NCI-H526 treated with DMSO at 0.1 percent for 48 hours (cell line): ENCODE results near the gene CCL4L2.
"Not testable (repeated sequence)": the region's sequence is repeated elsewhere in the genome, so short reads cannot be mapped to it uniquely, and the experiment has no call there.

ENCODE experiments used
- DNase-seq: peaks from one replicate; lab custom pipeline; 2025; lab: John Stamatoyannopoulos, UW

CCL4L2 gene

DNA sequence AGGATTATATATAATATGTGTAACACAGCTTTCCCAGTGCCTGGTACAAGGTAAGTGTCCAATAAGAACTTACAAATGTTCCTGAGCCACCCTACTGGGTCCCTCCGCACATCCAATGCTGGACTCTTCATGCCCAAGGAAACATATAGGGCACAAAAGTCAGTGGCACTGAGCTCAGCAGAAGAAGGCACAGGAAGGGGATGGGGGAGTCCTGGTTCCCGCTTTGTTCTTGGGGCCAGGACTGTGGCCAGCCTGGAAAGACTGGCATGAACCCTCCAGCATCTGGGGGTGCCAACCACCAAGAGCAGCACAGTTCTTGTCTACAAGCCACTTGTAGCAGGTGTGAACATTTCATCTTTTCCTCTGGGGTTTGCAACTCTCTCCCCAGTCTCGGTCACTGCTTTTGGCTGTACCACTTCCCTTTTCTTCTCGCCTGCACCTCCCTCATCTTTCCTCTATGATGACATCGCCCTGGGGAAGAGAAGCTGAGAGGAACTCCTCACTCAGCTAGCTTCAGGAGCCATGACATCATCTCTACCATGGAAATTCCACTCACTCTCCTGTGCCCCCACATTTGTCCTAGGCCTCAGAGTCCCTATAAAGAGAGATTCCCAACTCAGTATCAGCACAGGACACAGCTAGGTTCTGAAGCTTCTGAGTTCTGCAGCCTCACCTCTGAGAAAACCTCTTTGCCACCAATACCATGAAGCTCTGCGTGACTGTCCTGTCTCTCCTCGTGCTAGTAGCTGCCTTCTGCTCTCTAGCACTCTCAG, at the start of gene CCL4L2:
Gene CCL4L2, plus strand, starts transcription at position 625 of the 773 bp plus-strand sequence.
- not testable (repeated sequence) for DNase-seq

DNA sequence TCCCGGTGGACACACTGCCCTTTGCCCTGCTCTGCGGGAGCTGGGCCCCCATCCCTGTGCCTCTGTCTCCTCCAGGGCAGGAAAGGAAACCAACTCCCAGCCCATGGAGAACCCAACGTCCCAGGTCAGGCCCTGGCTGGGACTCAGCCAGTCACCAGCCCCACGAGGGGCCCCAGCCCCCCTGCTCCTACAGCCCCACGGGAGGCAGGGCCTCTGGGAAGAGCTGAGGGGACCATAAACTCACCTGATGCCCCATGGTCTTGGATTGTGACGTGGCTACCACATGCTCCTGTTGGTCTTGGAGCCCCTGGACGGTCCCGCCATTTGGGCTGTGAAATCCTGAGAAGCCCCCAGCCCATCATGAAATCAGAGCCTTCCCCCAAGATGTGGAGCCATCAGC, 42.0 kb upstream of the CCL4L2 start:
- not testable (repeated sequence) for DNase-seq

DNA sequence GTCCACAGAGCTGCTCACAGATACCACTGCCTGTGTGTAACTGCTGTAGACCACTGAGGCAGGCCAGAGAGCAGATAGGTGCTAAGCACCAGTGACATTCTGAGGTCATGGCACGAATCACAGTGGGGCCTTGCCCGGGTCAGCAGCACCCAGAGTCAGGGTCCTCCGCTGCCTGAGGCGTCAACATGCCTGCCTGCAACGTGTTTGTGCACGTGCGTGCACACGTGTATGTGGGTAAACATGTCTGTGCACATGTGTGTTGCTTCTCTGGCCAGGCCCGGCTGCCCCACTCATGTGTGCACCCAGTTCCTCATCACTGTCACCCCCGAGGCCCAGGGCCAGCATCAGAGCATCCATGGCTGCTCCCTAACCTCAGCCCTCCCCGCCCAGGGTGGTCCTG, 34.3 kb upstream of the CCL4L2 start, which contains the start of gene TBC1D3B:
Gene TBC1D3B, minus strand, starts transcription at position 101 of the 400 bp plus-strand sequence. CDS start 1,586 bp downstream, outside the sequence.
- not testable (repeated sequence) for DNase-seq

DNA sequence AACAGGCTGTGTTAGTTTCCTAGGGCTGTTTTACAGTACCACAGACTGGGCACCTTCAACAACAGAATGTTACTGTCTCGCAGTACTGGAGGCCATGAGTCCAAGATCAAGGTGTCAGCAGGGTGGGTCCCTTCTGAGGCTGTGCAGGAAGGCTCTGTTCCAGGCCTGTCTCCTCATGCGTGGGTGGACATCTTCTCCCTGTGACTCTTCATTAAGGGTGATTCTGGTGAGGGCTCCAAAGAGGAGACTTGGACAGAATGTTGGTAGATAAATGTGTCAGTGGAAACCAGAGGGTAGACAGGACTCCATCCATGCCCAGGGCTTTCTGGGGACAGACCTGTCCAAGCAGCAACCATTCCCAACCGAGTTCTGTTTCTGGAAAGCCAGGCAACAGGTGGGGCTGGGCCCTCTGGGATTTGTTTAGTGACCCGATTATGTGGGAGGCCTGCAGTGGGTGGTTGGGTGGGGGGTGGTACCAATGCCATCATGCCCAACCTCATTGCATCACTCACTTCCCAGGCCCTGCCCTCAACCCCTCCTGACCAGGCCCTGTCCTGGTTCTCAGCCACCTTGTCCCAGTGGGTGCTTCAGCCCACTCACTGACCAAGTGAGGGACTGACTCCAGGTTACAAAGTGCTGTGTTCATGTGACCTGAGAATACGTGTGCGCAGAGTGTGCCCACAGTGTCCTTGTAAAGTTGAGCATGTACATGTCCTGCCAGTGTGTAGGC, 29.3 kb upstream of the CCL4L2 start:
- DNase-seq: not testable (repeated sequence)

DNA sequence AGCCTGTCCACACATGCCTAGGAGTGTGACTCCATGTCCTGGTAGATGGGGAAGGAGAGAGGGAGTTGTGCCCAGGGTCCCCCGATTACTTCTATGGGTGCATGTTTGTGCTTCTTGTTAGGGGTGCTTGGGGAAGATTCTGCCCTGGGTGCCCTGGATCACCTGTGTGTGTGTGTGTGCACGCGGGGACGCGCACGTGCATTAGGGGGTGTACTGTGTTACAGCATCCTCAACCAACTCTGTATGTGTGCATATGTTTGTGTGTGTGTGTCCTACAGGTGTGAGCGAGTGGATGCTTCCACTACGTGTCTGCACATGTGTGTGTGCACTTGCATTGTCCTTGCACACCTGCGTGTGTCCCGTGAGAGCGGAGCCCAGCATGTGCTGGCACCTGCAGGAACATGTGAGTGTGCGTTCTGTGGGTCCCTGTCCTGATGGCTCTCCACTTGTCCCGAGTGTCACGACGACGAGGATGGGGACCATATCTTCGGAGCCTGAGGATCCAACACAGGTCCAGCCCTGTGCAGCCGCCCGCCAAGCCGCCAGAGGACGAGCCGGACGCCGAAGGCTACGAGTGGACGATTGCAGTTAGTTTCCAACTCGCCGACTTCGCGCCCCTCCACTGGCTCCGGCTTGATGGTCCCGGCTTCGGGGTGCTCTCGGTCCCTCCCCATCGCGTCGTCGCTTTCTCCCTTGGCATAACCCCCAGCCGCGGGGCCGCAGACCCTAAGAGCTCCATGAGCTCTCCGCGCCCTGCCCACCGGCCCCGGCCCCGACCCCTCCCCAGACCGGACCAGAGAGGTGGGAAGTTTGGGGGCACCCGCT, 28.5 kb upstream of the CCL4L2 start:
- DNase-seq: no peak

DNA sequence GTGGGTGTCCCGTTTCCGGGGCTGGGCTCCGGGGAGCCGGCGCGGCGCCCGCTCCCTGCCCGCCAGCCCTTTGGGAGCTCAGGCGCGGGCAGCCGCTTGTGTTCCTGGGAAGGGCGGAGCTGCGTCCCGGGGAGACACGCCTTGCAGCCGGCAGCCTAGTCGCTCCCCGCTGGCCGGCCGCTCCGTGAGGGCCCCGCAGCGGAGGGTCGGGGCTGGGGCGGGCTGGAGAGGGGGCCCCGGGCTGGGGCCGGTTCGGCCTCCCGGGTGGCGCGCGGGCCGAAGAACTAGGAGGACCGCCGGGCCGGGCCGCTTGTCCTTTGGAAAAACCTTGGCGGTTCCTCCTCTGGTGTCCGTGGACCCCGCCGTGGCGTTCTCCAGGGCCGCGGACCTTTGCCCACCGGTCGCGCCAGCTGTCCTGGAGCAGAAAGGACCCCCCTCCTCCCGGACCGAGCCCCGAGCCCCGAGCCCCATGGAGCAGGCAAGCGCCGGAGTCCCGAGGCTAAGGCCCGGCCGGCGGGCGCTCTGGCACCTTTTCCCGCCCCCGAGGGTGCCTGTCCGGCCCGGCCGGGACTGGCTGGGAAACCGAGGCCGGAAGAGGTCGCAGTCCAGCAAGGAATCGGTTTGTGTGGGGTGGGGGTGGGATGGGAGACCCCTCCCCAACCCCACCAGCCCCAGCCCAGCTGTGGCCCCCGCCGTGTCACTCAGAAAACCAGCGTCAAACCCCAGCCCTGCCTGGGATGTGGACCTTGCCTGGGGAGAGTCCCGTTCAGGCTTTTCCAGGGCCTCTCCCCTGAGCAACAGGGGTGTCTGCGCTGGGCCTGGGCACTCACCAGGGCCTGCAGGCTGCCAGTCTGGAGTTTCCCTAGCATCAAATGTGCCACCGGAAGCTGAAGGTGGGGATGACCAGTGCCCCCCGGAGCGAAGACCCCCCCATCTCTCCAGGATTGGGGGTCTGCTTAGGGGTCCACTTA, 27.6 kb upstream of the CCL4L2 start:
- DNase-seq: peak; percentile 51

DNA sequence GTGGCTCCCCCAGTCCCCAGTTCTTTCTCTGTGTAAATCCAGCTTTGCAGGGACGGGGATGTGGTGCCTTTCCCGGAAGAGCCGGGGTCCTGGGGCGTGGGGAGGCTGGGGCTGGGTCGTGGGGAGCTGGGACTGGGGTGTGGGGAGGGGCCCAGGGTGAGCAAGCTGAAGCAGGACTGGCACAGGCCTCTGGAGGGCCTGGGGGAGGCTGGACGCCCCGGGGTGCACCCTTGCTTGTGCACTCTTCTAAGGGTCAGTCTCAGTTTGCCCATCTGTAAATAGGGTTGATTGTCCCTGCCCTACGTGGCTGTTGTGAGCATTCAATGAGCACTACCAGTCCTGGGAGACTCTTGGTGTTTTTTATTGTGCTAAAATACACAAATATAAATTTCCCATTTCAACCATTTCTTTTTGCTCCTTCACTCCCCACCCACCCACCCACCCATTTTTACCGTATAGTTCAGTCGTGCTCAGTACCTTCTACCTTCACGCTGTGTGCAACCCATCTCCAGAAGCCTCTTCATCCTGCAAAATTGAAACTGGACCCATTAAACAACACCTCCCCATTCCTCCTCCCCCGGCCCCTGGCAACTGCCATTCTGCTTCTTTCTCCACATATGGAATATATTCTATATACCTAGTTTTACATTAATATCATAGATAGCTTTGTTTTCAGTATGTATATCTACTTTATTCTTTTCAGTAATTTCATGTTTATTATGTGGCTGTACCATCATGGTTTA, 26.7 kb upstream of the CCL4L2 start:
- no peak for DNase-seq

DNA sequence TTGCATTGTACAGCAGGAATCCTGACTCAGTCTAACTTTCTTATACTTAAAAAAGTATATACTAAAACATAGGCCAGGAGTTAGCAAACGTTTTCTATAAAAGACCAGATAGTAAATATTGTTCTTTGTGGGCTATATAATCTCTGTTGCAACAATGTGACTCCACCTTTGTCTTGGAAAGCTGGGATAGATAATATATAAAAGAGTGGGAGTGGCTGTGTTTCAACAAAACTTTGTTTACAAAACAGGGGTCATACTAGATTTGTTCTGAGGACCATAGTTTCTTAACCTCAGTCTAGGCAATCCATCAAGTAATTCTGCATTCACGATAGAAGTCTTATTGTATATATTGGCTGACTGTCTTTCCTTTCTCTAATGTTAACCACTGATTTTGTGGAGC, 25.4 kb upstream of the CCL4L2 start:
- no peak for DNase-seq

DNA sequence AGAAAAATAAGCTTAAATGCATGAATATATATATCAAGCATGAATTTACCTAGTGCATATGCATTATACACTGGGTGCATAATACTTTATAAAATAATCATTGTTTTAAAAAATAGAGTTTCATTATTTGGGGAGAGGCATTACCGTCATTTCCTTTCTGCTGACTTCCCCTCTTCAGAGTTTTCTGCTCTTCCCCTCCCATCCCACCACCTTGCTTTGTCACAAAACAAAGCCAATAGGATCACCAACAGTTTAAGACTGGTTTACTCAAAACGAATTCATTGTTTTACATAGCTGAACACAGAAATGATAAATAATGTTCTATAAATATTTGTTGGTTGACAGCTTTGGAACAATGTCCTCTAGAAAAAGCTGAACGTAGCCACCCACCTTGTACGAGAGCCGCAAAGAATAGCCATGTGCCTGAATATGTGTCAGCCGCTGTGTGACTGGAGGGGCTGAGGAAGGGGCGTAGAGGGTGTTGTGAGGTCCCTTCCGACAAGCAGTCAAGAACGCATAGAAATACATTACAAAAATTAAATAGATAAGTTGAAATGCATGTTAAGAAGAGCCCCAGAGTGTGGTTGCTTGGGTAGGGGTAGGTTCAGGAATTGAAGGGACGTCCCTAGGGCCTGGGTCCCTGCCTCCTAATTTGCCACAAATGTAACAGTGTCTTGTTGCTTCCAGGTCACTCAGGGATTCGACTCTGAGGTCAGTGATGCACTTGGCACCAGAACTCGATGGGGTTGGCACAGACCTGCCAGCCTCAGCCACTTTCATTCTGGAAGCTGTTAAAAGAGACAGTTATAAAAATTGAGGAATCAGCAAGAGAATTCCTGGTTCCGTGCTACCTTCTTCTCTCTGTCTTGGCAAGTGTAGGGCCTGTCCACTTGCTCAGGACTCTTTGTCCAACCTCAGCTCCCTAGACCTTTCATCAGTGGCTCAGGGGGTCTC, 23.8 kb upstream of the CCL4L2 start:
- DNase-seq: not testable (repeated sequence)

DNA sequence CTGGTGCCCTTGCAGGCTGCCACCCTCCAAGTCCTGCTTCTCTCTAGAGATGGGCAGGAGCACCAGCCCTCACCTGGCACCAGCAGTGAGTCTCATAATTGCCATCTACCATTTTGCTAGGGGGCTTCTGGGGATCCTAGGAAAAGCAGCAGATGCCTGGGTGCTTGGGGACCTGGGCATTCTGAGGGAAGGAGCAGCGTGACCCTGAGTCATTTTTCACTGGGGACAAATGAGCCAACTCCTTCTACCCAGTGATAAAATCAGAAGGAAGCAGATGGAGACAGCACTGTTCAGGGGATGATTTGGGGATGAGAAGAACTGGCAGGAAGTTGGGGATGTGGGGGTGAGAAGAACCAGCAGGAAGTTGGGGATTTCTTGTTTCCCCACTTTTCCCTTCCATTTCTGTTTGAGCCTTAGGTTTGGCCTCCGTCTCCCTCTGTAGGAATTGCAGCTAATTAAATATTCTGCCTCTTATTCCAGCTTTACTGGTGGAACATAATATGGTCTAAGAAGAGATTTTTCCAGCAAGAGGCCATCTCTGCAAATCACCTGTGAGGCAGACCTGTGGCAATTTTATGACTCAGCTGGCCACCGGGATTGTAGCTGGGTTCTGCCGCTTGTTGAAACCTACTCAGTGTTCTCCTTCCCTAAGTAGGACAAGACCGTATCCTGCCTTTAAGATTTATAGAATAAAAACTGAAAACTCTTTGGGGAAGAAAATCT, 22.8 kb upstream of the CCL4L2 start:
- DNase-seq: not testable (repeated sequence)

DNA sequence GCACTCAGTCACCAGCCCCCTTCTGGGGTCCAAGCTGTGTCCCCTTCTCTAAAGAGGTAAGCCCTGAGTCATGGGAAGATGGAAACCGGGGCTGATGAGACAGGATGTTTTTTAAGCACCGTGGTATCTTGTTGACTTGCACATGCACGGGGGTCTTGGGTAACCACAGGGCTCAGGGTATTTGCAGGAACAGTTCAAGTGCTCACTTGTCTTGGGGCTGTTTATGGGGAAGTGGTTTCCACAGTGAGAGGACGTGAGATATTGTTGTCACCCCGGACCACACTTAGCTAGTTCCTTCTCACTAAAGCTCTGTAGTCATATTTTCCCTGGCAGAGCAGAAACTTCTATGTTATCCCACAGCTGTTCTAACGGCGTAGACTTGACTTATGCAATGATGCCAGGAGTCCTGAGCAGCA, 22.0 kb upstream of the CCL4L2 start:
- no peak for DNase-seq

DNA sequence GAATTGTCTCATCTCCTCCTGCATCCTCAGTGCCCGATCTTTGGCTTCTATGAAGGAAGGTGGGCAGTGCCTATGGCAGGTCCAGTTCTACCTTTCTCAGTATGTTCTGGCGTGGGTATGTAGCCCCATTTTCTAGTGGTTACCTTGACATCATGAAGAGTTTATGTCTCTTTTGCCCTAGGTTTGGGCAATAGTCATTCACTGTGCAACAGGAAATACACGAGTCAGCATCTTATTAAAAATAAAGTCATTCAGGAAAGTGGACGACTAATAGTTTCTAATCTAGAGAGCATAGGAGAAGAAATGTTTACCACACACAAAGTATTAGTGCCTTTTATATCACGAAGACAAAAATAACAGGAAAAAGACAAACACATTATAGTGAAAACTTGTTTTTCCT, 20.9 kb upstream of the CCL4L2 start:
- not testable (repeated sequence) for DNase-seq

DNA sequence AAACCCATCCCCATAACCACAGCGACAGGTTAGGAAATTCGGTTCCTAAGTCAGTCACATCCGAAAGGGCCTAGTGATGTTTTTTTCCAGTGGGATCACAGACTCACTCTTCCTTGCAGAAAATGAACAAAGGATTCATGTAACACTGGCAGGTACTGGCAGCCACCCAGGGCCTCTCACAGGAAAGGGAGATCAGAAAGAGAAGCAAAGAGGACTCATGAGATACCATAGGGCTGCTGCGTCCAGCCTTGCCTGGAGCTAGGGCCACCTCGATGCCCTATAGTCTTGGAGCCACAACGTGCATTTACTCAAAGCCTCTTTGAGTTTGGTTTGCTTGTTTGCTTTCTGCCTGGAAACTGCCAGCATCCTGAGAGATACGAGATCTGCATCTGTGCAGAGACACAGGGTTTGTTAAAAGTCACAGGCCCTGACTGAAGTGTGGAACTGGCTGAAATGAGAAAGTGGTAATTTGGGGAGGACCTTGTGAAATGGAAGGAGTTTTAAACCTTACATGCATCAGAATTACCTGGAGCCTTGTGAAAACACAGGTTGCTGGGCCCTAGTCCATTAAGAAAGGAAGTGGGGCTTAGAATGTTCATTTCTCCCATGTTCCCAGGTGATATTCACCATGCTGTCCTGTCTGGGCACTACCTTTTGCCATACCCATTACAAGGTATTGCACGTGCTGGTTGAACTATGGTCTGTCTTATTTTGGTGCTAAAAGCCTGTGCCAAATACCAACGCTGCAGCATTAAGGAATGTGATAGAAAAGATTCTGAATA, 20.1 kb upstream of the CCL4L2 start:
- not testable (repeated sequence) for DNase-seq

DNA sequence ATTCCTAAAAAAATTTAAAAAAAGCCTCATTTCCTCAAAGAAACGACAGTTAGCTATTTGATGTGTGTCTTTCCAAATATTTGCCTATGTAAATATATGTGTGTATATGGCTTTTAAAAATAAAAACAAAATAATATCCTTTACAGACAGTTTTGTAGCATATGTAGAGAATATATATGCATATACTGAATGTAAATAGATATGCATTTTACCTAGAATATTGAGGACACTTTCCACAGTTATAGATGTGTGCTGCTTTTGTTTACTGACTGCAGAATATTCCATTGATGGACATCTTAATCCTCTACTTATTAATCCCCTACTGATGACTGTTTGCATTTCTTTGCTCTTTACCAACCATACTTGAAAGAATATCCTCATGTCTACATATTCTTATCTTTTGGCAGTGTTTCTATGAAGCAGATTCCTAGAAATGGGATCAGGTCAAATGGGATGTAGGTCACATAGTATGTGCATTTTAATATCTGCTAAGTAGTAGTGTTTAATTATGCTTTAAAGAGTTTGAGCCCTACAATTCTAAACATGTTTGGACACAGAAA, 17.6 kb upstream of the CCL4L2 start:
- DNase-seq: peak; percentile 17

DNA sequence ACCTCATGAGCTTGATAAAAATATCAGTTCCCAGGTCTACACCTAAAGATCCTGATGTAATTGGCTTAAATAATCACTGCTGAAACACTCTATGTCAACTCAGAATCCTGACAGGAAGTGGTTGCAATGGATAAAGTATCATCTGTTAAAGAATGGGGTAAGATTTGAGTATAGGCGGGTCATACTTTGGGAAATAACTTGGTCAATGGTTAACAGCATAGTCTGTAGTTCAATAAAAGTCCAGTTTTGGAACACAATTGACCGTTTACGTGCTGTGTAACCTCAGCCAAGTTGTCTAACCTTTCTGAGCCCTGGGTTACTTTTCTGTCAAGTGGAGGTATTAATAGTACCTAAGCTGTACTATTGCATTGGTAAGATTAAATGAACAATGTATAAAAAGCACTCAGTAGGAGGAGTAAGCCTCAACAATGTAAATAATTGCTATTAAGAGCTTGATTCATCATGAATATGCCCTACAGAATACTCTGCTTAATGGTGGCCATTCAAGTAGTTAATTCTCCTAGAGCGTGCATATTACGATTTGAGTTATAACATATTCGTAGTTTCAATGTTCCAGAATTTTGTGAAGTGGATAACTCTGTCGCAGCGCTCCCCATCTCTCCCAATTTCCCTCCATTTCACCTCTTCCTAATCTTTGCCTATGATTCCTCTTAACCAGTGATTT, 16.6 kb upstream of the CCL4L2 start:
- DNase-seq: not testable (repeated sequence)

DNA sequence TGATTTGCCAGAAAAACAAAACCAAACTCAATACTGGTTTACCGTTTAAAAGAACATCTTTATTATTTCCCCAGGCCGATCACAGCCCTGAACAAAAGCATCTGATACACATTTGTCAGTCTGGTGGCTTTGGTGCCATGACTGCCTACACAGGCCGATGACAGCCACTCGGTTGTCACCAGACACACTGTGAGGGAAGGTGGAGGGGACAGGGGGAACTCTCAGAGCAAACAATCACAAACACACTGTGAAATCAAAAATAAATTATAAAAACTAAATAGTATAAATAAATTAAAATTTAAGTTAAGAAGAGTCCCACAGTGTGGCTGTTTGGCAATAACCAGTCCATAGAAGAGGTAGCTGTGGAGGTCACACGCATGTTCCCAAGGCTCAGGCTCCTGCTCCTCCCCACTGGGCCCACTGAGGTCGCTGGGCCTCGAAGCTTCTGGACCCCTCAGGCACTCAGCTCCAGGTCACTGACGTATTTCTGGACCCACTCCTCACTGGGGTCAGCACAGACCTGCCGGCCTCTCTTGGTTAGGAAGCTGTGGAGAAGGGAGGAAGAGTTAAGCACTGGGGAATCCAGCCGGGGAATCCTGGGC, 15.9 kb upstream of the CCL4L2 start:
- not testable (repeated sequence) for DNase-seq
